PFSK-1 (cell line): Measurements from ENCODE around the gene ZNF429.

ENCODE experiments used
- POLR2AphosphoS5 ChIP-seq: IDR thresholded peaks from 2 replicates; pipeline ENCODE4 v1.6.1; 2012; ENCODE audit warnings: low read depth, mild to moderate bottlenecking, control low read depth, low read length, moderate library complexity
- TF ChIP-seq, protein P1 (sequence below), 2 experiments: IDR thresholded peaks; 2 replicates each; pipeline versions ENCODE4 v1.6.1 to v1.8.0; 2011 to 2012; ENCODE audit warnings: low read depth in 2 of 2, low read length in 2 of 2, control low read depth in 1 of 2, inconsistent platforms in 1 of 2, mild to moderate bottlenecking in 1 of 2, moderate library complexity in 1 of 2; ENCODE audit not compliant: insufficient read depth in 1 of 2

DNA sequence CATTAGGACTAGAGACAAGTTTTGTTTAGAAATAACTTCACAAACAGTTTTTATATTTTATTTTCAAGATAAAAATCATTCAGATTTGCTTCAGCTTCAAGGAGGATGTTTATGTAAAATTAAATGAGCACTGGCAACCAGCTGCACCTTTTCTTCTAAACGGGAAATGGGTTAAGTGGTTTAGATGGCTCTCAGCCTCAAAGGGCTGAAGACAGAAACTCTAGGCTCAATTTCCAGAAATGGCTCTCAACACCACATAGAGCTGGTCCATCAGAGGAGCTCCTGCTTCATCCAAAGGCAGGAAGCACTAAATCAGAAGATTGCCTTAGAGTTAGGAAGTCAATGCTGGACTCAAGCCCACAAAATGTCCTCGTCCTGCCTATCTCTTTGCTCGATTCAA lies 74.7 kb downstream of the ZNF429 start:
- no peak for TF ChIP-seq POLR2AphosphoS5
- TF ChIP-seq, protein P1, sequence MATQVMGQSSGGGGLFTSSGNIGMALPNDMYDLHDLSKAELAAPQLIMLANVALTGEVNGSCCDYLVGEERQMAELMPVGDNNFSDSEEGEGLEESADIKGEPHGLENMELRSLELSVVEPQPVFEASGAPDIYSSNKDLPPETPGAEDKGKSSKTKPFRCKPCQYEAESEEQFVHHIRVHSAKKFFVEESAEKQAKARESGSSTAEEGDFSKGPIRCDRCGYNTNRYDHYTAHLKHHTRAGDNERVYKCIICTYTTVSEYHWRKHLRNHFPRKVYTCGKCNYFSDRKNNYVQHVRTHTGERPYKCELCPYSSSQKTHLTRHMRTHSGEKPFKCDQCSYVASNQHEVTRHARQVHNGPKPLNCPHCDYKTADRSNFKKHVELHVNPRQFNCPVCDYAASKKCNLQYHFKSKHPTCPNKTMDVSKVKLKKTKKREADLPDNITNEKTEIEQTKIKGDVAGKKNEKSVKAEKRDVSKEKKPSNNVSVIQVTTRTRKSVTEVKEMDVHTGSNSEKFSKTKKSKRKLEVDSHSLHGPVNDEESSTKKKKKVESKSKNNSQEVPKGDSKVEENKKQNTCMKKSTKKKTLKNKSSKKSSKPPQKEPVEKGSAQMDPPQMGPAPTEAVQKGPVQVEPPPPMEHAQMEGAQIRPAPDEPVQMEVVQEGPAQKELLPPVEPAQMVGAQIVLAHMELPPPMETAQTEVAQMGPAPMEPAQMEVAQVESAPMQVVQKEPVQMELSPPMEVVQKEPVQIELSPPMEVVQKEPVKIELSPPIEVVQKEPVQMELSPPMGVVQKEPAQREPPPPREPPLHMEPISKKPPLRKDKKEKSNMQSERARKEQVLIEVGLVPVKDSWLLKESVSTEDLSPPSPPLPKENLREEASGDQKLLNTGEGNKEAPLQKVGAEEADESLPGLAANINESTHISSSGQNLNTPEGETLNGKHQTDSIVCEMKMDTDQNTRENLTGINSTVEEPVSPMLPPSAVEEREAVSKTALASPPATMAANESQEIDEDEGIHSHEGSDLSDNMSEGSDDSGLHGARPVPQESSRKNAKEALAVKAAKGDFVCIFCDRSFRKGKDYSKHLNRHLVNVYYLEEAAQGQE (IDR thresholded peaks at IDR 0.05; ENCODE audit: insufficient read depth in 1 of 2, low read depth in 2 of 2, low read length in 2 of 2): no peak
